Esophagus muscularis mucosa (tissue), 4 donors: ENCODE results near the gene SELENON. TPM values are rescaled to one million over a fixed set of nuclear protein-coding genes. Genes with fewer than 3 reads are reported as not detected.
A peak's percentile ranks its signal among the peaks of the same experiment; 100 is the strongest.

Experiments used
- DNase-seq: peaks from one replicate; pipeline ENCODE4 v3.0.0-alpha.2; 2017; ENCODE audit errors: extremely low spot score
- H3K27ac ChIP-seq, 4 donors: fragments of 200-600 bp; sonication (generic); replicated peaks in 1 of 4; 1 replicate in 3 of 4; 2 replicates in 1 of 4; pipeline ENCODE4 v1.5.1; 2016 to 2019; ENCODE audit warnings: mild to moderate bottlenecking in 1 of 4
- H3K27me3 ChIP-seq, 4 donors: fragments of 200-600 bp; sonication (generic); one replicate each; pipeline versions ENCODE4 v1.5.1 to v1.6.0; 2016 to 2019
- H3K36me3 ChIP-seq, 4 donors: fragments of 200-600 bp; sonication (generic); one replicate each; pipeline ENCODE4 v1.5.1; 2016 to 2019
- H3K4me1 ChIP-seq, 4 donors: fragments of 200-600 bp; sonication (generic); one replicate each; pipeline ENCODE4 v1.5.1; 2016 to 2019
- H3K4me3 ChIP-seq, 4 donors: fragments of 200-600 bp; sonication (generic); 1 replicate in 2 of 4; 2 replicates in 2 of 4; pipeline ENCODE4 v1.5.1; 2016 to 2019; ENCODE audit warnings: mild to moderate bottlenecking in 4 of 4, moderate library complexity in 1 of 4
- H3K9me3 ChIP-seq, 4 donors: fragments of 200-600 bp; sonication (generic); 1 replicate in 3 of 4; 2 replicates in 1 of 4; pipeline ENCODE4 v1.5.1; 2016 to 2019
- EP300 ChIP-seq: sonication (generic); formaldehyde crosslinking; IDR thresholded peaks from one replicate; pipeline ENCODE4 v1.6.1; 2017; ENCODE audit warnings: antibody characterized with exemption
- POLR2A ChIP-seq: fragments of 450-650 bp; IDR thresholded peaks from one replicate; pipeline ENCODE4 v1.6.1; 2017; ENCODE audit warnings: antibody characterized with exemption, moderate library complexity, mild to moderate bottlenecking, low read depth
- POLR2AphosphoS5 ChIP-seq, 2 donors: sonication (generic); formaldehyde crosslinking; IDR thresholded peaks; one replicate each; pipeline ENCODE4 v1.6.1; 2017; ENCODE audit warnings: antibody characterized with exemption in 2 of 2
- WGBS: methylation state at CpG from one replicate; pipeline ENCODE4 v1.1.5; 2018; 5-methylcytosine and 5-hydroxymethylcytosine counted together
- intact Hi-C: fragments of 100-400 bp; cut with DNase I; formaldehyde crosslinking; loops from one replicate; pipeline ENCODE4 v1.15.1; 2023
- total RNA-seq, 4 donors: library from RNA; depleted of rRNA; stranded (reverse); fragments of >200 nt; gene quantifications; one replicate each; pipeline versions ENCODE4 v1.1.0 to v1.2.1, GENCODE V29; 2016
- TF ChIP-seq, protein P1 (sequence below), 3 experiments: fragments of 200-600 bp in 2 of 3; fragments of 450-650 bp in 1 of 3; sonication (generic) in 2 of 3; IDR thresholded peaks; one replicate each; pipeline ENCODE4 v1.5.1; 2017 to 2019; ENCODE audit warnings: antibody characterized with exemption in 3 of 3, mild to moderate bottlenecking in 2 of 3, moderate library complexity in 1 of 3

The SELENON gene
- total RNA-seq, 4 donors from 2014 or later, result 35.3 to 75.1 (median 50.5) TPM

DNA sequence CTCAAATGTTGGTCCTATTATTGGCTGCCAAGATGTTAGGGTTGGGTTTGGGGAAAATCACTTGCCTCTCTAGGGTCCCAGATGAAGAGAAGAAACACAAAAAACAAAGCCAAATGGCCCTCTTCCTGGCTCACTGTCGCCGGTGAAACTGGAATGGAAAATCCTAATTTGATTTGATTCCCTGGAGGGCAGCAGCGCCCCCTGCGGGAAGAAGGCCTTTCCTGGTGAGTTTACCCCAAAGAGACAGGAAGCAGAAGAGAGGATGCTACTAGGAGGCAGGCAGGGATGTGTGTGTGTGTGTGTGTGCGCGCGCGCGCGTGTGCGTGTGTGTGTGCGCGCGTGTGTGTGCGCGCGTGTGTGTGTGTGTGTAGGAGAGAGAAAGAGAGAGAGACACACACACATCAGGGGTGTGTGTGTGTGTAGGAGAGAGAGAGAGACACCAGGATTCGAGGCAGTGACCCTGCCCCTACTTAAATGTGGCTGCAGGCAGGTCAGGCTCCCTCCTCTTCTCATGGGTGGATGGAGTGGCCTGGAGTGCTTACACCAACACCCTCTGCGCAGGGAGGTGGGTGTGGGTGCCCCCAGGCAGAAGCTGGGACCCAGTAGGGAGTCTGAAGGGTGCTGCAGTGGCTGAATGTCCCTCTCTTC lies 3.1 kb upstream of the SELENON start:
- Histone ChIP-seq H3K4me1 (peaks cover 30 to 49% (median 42%) of the 10 kb centered on the region in 4 donors), H3K36me3 (peaks cover 0 to under 1% (median 0%) of the 10 kb centered on the region in 4 donors), H3K4me3 (no peak overlapping the region), H3K9me3 (no peaks in the 10 kb centered on the region), H3K27ac (peak overlapping the region in 3 of 4 donors; percentile 37 to 66 (median 52)), H3K27me3 (no peaks in the 10 kb centered on the region)
- peak; percentile 96 for DNase-seq
- intact Hi-C loops, result loop anchor here (2.0 to 5.0 kb wide), 3 partner anchors 55 to 182 kb away; no protein-coding TSS in a partner anchor
- 7% methylated on average over 19 of the region's 19 CpGs for WGBS
- TF ChIP-seq POLR2AphosphoS5 (IDR thresholded peaks at IDR 0.05) (peak; percentile 44 to 57), EP300 (no peak), POLR2A (no peak)
- TF ChIP-seq, protein P1, sequence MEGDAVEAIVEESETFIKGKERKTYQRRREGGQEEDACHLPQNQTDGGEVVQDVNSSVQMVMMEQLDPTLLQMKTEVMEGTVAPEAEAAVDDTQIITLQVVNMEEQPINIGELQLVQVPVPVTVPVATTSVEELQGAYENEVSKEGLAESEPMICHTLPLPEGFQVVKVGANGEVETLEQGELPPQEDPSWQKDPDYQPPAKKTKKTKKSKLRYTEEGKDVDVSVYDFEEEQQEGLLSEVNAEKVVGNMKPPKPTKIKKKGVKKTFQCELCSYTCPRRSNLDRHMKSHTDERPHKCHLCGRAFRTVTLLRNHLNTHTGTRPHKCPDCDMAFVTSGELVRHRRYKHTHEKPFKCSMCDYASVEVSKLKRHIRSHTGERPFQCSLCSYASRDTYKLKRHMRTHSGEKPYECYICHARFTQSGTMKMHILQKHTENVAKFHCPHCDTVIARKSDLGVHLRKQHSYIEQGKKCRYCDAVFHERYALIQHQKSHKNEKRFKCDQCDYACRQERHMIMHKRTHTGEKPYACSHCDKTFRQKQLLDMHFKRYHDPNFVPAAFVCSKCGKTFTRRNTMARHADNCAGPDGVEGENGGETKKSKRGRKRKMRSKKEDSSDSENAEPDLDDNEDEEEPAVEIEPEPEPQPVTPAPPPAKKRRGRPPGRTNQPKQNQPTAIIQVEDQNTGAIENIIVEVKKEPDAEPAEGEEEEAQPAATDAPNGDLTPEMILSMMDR (IDR thresholded peaks at IDR 0.05), result peak; percentile 69 to 83 (median 76)

DNA sequence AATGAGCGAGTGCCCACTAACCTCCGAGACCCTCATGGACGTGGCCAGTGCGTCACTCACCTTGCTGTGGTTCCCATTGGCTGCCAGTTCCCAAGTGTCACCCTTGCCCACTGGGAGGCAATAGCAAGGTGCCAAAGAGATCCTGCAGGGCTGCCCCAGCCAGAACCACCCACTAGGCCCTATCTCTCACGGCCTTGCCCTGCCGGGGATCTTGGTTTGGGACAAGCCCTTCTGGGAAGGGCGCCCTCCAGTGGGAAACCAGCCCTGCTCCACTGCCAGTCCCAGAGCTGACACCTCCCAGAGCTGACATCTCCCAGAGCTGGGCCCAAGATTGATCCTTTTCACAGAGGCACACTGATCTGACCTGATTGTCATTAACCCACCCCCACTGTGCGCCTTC lies 2.1 kb upstream of the SELENON start:
- Histone ChIP-seq H3K9me3 (no peaks in the 10 kb centered on the region), H3K4me3 (no peak overlapping the region), H3K4me1 (peaks cover 38 to 59% (median 52%) of the 10 kb centered on the region in 4 donors), H3K27me3 (no peaks in the 10 kb centered on the region), H3K27ac (peak overlapping the region in 1 of 4 donors; percentile 89), H3K36me3 (peaks cover 0 to 3% (median 0%) of the 10 kb centered on the region in 4 donors)
- 78% methylated on average over 7 of the region's 8 CpGs for WGBS
- intact Hi-C loops, result loop anchor here (2.0 to 5.0 kb wide), 3 partner anchors 56 to 183 kb away; no protein-coding TSS in a partner anchor
- no peak for DNase-seq
- TF ChIP-seq POLR2AphosphoS5 (IDR thresholded peaks at IDR 0.05) (no peak), EP300 (no peak), POLR2A (no peak)
- TF ChIP-seq, protein P1 (IDR thresholded peaks at IDR 0.05), result peak; percentile 22 to 48 (median 27)

DNA sequence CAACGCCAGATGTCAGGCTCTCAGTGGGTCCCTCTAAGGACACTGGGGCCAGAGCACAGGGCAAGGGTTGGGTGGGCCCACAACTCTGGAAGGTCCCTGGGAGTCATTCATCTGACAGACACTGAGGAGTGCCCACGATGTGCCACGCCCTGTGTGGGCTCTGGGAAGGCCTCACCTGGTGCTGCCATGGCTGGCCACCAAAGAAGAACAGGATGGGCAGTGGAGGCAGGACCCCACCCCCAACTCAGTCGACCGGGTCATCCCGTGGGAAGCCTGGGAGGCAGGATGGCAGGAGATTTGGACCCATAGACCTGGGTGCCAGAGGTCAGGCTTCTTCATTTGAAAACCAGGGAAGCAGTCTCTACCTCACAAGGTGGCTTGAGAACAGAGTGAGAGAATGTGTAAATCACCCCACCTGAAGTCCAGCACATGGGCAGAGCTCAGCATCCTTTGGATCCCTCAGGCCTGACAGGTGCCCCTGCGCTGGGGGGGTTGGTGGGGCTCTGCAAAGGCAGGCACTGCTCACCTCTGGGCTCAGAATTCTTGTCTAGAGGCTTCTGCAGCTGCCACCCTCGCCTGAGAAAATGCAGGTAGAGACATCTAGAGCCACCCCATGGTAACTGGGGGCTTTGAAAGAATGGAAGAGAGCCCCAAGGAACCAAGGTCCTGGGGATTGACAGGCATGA lies 1.2 kb upstream of the SELENON start:
- no peaks in the 10 kb centered on the region for H3K9me3 ChIP-seq
- TF ChIP-seq POLR2A (no peak), POLR2AphosphoS5 (IDR thresholded peaks at IDR 0.05) (no peak), EP300 (no peak)
- TF ChIP-seq, protein P1 (IDR thresholded peaks at IDR 0.05), result no peak
- H3K4me3 ChIP-seq, result no peak overlapping the region
- peak overlapping the region; percentile 80 to 89 (median 85) for H3K27ac ChIP-seq
- peaks cover 43 to 67% (median 61%) of the 10 kb centered on the region in 4 donors for H3K4me1 ChIP-seq
- H3K27me3 ChIP-seq, result no peaks in the 10 kb centered on the region
- 76% methylated on average over 4 of the region's 8 CpGs for WGBS
- DNase-seq, result no peak
- peaks cover 0 to 3% (median 0%) of the 10 kb centered on the region in 4 donors for H3K36me3 ChIP-seq
- intact Hi-C loops, result loop anchor here (5.0 kb wide), 2 partner anchors 57 to 102 kb away; no protein-coding TSS in a partner anchor

DNA sequence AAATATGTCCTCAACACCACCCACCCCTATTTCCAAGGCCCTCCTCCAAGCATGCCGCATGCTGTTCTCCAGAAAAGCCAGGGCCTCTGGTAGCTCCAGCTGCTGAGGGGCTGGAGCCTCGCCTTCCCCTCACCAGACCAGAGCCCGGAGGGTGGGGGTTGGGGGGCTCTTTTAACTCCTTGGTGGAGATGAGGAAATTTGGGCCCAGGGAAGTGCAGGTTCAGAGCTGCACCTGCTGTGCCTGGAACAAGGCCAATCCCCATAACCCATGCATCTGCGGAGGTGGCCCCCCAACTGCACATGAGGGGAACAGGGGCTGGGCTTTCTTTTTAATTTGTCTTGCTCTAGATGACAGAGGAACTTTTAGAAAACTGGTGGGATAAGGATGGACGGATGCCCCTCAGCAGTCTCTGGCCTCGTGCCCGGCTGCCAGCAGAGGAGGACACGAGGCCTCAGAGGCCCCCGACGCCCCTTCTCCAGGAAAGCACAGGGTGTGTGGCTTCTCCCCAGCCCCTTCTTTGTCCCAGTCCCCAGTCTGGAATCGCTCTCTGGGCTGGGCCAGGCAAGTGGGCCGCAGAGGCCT lies 550 bp upstream of the SELENON start:
- 29% methylated on average over 12 of the region's 12 CpGs for WGBS
- H3K4me1 ChIP-seq, result peaks cover 44 to 73% (median 67%) of the 10 kb centered on the region in 4 donors

More for the DNA sequence above, 550 bp upstream of the SELENON start:
- Histone ChIP-seq H3K36me3 (peaks cover 0 to 3% (median 0%) of the 10 kb centered on the region in 4 donors), H3K9me3 (no peaks in the 10 kb centered on the region), H3K27me3 (no peaks in the 10 kb centered on the region), H3K27ac (peak overlapping the region; percentile 80 to 89 (median 85)), H3K4me3 (peak overlapping the region; percentile 68 to 80 (median 72))
- no peak for DNase-seq
- TF ChIP-seq, protein P1 (IDR thresholded peaks at IDR 0.05), result no peak
- TF ChIP-seq EP300, result no peak
- TF ChIP-seq POLR2A, result no peak
- no peak for TF ChIP-seq POLR2AphosphoS5 (IDR thresholded peaks at IDR 0.05)
- intact Hi-C loops, result loop anchor here (5.0 kb wide), 2 partner anchors 57 to 102 kb away; no protein-coding TSS in a partner anchor
